ENCODE results near the gene COL19A1. TPM values are rescaled to one million over a fixed set of nuclear protein-coding genes. Genes with fewer than 3 reads are reported as not detected.

COL19A1 gene
- total and polyA plus RNA-seq, 2 experiments from 2014 or later = not detected

DNA sequence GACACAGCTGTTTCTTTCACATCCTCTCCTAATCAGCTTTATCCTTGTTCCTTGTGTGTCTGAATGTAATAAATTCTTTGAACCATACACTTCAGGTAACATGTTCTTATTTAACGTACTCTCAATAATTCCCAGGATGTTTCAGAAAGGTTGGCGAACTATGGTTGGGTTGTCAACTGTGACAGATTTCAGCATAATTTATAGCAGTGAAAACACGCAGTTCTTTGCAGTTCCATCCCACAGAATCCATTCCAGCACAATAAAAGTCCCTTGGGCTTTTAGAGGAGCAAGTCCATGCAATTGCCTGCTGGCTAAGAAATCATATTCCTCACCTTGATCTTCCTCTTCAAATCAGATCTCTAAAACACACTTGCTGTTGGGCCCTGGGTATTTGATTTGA is 317.2 kb downstream of the COL19A1 start:
- no peak for ATAC-seq
- Mint-ChIP-seq H3K27me3 (ENCODE audit: insufficient read depth, low read depth, poor library complexity) (no peaks in the 10 kb centered on the region), H3K4me3 (no peak overlapping the region), H3K36me3 (ENCODE audit: low read depth) (no peaks in the 10 kb centered on the region), H3K9me3 (peaks cover 3% of the 10 kb centered on the region; the same call in 1 of the 3 replicates), H3K27ac (no peak overlapping the region), H3K4me1 (no peaks in the 10 kb centered on the region)
- H3F3A ChIP-seq (replicated peaks; ENCODE audit: low read depth) = no peaks in the 10 kb centered on the region
- TF ChIP-seq ZNF462 (CRISPR knock-in tag; IDR thresholded peaks at IDR 0.05) (no peak), ZNF331 (CRISPR knock-in tag; IDR thresholded peaks at IDR 0.05; ENCODE audit: low read depth) (no peak), JUNB (IDR thresholded peaks at IDR 0.05; ENCODE audit: unreplicated experiment) (no peak)
- H3K4me1 ChIP-seq (ENCODE audit: insufficient read depth) = no peaks in the 10 kb centered on the region
- H3K4me3 ChIP-seq = no peak overlapping the region
- no peak overlapping the region for H3K27ac ChIP-seq (ENCODE audit: low read depth)
- DNase-seq (ENCODE audit: low spot score) = no peak
- H3K79me2 ChIP-seq (replicated peaks; ENCODE audit: insufficient read depth) = no peaks in the 10 kb centered on the region
- H3K36me3 ChIP-seq (ENCODE audit: insufficient read depth) = no peaks in the 10 kb centered on the region
- no peaks in the 10 kb centered on the region for H4K20me1 ChIP-seq (replicated peaks; ENCODE audit: insufficient read depth)
- 0 out of 2 replicates have a peak, but pooled peaks cover 5% of the 10 kb centered on the region for H3K9me2 ChIP-seq (ENCODE audit: insufficient read depth)
- no peaks in the 10 kb centered on the region for H3K27me3 ChIP-seq (ENCODE audit: insufficient read depth)
- no peak overlapping the region for H3K4me2 ChIP-seq
- H2AFZ ChIP-seq = no peak overlapping the region

DNA sequence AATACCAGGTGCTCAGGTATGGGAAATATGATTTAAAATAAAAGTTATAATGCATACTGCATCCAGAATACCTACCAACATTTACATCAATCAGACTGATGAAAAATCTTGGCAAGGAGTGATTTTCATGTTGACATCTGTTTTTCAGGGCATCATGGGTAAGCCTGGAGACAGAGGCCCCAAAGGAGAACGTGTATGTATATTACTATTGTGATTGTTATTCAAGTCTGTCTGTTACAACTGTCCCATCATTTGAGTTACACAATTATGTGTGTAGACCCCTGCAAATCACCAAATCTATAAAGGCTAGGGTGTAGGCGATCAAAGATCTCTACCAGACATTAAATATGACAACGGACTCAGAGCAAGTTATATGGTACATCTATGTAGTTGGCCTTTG is 318.4 kb downstream of the COL19A1 start:
- no peak overlapping the region for H3K4me3 Mint-ChIP-seq
- Histone ChIP-seq H3K4me3 (no peak overlapping the region), H3K36me3 (ENCODE audit: insufficient read depth) (no peaks in the 10 kb centered on the region), H2AFZ (no peak overlapping the region), H3K4me2 (no peak overlapping the region), H3K27me3 (ENCODE audit: insufficient read depth) (no peaks in the 10 kb centered on the region), H4K20me1 (replicated peaks; ENCODE audit: insufficient read depth) (no peaks in the 10 kb centered on the region), H3F3A (replicated peaks; ENCODE audit: low read depth) (no peaks in the 10 kb centered on the region), H3K27ac (ENCODE audit: low read depth) (no peak overlapping the region), H3K79me2 (replicated peaks; ENCODE audit: insufficient read depth) (no peaks in the 10 kb centered on the region), H3K9me2 (ENCODE audit: insufficient read depth) (0 out of 2 replicates have a peak, but pooled peaks cover 5% of the 10 kb centered on the region), H3K4me1 (ENCODE audit: insufficient read depth) (no peaks in the 10 kb centered on the region)
- H3K9me3 Mint-ChIP-seq = no peaks in the 10 kb centered on the region
- H3K27me3 Mint-ChIP-seq (ENCODE audit: insufficient read depth, low read depth, poor library complexity) = no peaks in the 10 kb centered on the region
- ATAC-seq = no peak
- no peak for DNase-seq (ENCODE audit: low spot score)
- TF ChIP-seq STAT1 (IDR thresholded peaks at IDR 0.05; ENCODE audit: unreplicated experiment) (no peak), ZNF331 (CRISPR knock-in tag; IDR thresholded peaks at IDR 0.05; ENCODE audit: low read depth) (no peak), CTCF (conservative IDR thresholded peaks at IDR 0.05; ENCODE audit: low read depth in 2 of 2) (no peak), REST (IDR thresholded peaks at IDR 0.05; ENCODE audit: unreplicated experiment) (no peak), JUNB (IDR thresholded peaks at IDR 0.05; ENCODE audit: unreplicated experiment) (no peak), NANOG (IDR thresholded peaks at IDR 0.05; ENCODE audit: borderline replicate concordance) (no peak), POLR2AphosphoS5 (IDR thresholded peaks at IDR 0.05; ENCODE audit: low read depth) (no peak)
- TF ChIP-seq, protein P1, sequence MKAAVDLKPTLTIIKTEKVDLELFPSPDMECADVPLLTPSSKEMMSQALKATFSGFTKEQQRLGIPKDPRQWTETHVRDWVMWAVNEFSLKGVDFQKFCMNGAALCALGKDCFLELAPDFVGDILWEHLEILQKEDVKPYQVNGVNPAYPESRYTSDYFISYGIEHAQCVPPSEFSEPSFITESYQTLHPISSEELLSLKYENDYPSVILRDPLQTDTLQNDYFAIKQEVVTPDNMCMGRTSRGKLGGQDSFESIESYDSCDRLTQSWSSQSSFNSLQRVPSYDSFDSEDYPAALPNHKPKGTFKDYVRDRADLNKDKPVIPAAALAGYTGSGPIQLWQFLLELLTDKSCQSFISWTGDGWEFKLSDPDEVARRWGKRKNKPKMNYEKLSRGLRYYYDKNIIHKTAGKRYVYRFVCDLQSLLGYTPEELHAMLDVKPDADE (IDR thresholded peaks at IDR 0.05) = no peak
- no peak overlapping the region for H3K27ac Mint-ChIP-seq
- no peaks in the 10 kb centered on the region for H3K4me1 Mint-ChIP-seq
- no peaks in the 10 kb centered on the region for H3K36me3 Mint-ChIP-seq (ENCODE audit: low read depth)

Data from GM23338 (cell line).